Panc1 (cell line): Measurements from ENCODE around the gene APOO.

Source experiments
- TF ChIP-seq, protein P1 (sequence below): fragments of 450-650 bp; IDR thresholded peaks from 2 replicates; pipeline ENCODE4 v1.5.1; 2017; ENCODE audit warnings: mild to moderate bottlenecking
- TF ChIP-seq, protein P2 (sequence below), 2 experiments: IDR thresholded peaks; 2 replicates each; pipeline ENCODE4 v1.6.1; 2011 to 2012; ENCODE audit warnings: low read depth in 2 of 2, control low read depth in 1 of 2, low read length in 1 of 2, mild to moderate bottlenecking in 1 of 2, moderate library complexity in 1 of 2; ENCODE audit not compliant: insufficient read depth in 1 of 2

DNA sequence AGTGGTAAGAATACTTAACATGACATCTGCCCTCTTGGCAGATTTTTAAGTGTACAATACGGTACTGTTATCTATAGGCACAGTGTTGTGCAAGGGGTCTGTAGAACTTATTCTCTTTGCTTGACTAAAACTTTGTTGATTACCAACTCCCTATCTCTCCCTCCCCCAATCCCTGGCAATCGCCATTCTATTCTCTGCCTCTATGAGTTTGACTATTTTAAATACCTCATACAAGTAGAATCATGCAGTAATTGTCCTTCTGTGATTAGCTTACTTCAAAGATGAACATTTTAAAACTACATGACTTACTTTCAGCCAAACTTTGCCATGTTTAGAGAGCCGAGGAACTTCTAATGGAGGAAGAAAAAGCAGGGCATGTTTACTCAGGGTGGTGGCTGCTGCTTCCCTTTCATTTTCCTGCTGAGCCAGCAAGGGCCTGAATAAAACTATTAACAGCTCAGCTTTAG is 62.4 kb downstream of the APOO start:
- TF ChIP-seq, protein P1, sequence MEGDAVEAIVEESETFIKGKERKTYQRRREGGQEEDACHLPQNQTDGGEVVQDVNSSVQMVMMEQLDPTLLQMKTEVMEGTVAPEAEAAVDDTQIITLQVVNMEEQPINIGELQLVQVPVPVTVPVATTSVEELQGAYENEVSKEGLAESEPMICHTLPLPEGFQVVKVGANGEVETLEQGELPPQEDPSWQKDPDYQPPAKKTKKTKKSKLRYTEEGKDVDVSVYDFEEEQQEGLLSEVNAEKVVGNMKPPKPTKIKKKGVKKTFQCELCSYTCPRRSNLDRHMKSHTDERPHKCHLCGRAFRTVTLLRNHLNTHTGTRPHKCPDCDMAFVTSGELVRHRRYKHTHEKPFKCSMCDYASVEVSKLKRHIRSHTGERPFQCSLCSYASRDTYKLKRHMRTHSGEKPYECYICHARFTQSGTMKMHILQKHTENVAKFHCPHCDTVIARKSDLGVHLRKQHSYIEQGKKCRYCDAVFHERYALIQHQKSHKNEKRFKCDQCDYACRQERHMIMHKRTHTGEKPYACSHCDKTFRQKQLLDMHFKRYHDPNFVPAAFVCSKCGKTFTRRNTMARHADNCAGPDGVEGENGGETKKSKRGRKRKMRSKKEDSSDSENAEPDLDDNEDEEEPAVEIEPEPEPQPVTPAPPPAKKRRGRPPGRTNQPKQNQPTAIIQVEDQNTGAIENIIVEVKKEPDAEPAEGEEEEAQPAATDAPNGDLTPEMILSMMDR, result no peak
- TF ChIP-seq, protein P2, sequence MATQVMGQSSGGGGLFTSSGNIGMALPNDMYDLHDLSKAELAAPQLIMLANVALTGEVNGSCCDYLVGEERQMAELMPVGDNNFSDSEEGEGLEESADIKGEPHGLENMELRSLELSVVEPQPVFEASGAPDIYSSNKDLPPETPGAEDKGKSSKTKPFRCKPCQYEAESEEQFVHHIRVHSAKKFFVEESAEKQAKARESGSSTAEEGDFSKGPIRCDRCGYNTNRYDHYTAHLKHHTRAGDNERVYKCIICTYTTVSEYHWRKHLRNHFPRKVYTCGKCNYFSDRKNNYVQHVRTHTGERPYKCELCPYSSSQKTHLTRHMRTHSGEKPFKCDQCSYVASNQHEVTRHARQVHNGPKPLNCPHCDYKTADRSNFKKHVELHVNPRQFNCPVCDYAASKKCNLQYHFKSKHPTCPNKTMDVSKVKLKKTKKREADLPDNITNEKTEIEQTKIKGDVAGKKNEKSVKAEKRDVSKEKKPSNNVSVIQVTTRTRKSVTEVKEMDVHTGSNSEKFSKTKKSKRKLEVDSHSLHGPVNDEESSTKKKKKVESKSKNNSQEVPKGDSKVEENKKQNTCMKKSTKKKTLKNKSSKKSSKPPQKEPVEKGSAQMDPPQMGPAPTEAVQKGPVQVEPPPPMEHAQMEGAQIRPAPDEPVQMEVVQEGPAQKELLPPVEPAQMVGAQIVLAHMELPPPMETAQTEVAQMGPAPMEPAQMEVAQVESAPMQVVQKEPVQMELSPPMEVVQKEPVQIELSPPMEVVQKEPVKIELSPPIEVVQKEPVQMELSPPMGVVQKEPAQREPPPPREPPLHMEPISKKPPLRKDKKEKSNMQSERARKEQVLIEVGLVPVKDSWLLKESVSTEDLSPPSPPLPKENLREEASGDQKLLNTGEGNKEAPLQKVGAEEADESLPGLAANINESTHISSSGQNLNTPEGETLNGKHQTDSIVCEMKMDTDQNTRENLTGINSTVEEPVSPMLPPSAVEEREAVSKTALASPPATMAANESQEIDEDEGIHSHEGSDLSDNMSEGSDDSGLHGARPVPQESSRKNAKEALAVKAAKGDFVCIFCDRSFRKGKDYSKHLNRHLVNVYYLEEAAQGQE (IDR thresholded peaks at IDR 0.05; ENCODE audit: insufficient read depth in 1 of 2, low read depth in 2 of 2, low read length in 1 of 2), result no peak
